HepG2 (cell line): ENCODE measurements around the gene COL4A2. TPM values are rescaled to one million over a fixed set of nuclear protein-coding genes. Genes with fewer than 3 reads are reported as not detected.

Source experiments
- IRX3 ChIP-seq: sonication (generic); formaldehyde crosslinking; IDR thresholded peaks from 2 replicates; pipeline ENCODE4 v1.8.1; 2023; ENCODE audit warnings: mild to moderate bottlenecking, low read depth, missing genetic modification reagents, borderline replicate concordance
- NBN ChIP-seq: fragments of 450-650 bp; conservative IDR thresholded peaks from 2 replicates; pipeline ENCODE4 v1.6.1; 2017
- NCOR1 ChIP-seq: fragments of 200-600 bp; sonication (generic); IDR thresholded peaks from 2 replicates; pipeline ENCODE4 v1.7.0; 2017; ENCODE audit warnings: antibody characterized with exemption, low read length, borderline replicate concordance
- POLR2G ChIP-seq: fragments of 200-400 bp; formaldehyde crosslinking; IDR thresholded peaks from 2 replicates; pipeline ENCODE4 v1.6.1; 2018; ENCODE audit warnings: mild to moderate bottlenecking, low read depth, low read length, moderate library complexity
- SMAD3 ChIP-seq: sonication (generic); formaldehyde crosslinking; IDR thresholded peaks from 2 replicates; pipeline ENCODE4 v1.4.0; 2020; ENCODE audit warnings: missing genetic modification reagents
- TOE1 ChIP-seq: sonication (generic); formaldehyde crosslinking; IDR thresholded peaks from 2 replicates; pipeline ENCODE4 v1.4.0; 2020; ENCODE audit warnings: mild to moderate bottlenecking, missing genetic modification reagents
- ZNF136 ChIP-seq: sonication (generic); formaldehyde crosslinking; IDR thresholded peaks from 2 replicates; pipeline ENCODE4 v1.8.1; 2022; ENCODE audit warnings: low read depth, mild to moderate bottlenecking, moderate library complexity, missing genetic modification reagents
- ZNF260 ChIP-seq: sonication (generic); formaldehyde crosslinking; IDR thresholded peaks from 2 replicates; pipeline ENCODE4 v1.4.0; 2020; ENCODE audit warnings: missing genetic modification reagents, low read depth, mild to moderate bottlenecking, borderline replicate concordance
- ZNF264 ChIP-seq: sonication (generic); formaldehyde crosslinking; IDR thresholded peaks from 2 replicates; pipeline ENCODE4 v1.4.0; 2020; ENCODE audit warnings: missing genetic modification reagents
- ZNF652 ChIP-seq: IDR thresholded peaks from 2 replicates; pipeline ENCODE4 v1.6.1; 2016; ENCODE audit warnings: low read depth, borderline replicate concordance
- ZNF782 ChIP-seq: sonication (generic); formaldehyde crosslinking; IDR thresholded peaks from 2 replicates; pipeline ENCODE4 v1.4.0; 2020; ENCODE audit warnings: missing genetic modification reagents, mild to moderate bottlenecking, borderline replicate concordance
- ZSCAN21 ChIP-seq: sonication (generic); formaldehyde crosslinking; IDR thresholded peaks from 2 replicates; pipeline ENCODE4 v1.8.0; 2022; ENCODE audit warnings: mild to moderate bottlenecking, missing genetic modification reagents, moderate library complexity, borderline replicate concordance
- ZSCAN9 ChIP-seq: IDR thresholded peaks from 2 replicates; pipeline ENCODE4 v1.6.1; 2016; ENCODE audit warnings: borderline replicate concordance
- polyA plus RNA-seq, 8 experiments: library from polyadenylated mRNA; depleted of rRNA in 3 of 8; stranded (reverse) in 7 of 8; unstranded in 1 of 8; fragments of >200 nt; fragmentation: Illumina TruSeq in 4 of 8; extraction: Trizol in 4 of 8; gene quantifications; 2 replicates each; pipeline versions ENCODE4 v1.2.1 to v1.2.3, GENCODE V29; 2011 to 2016; ENCODE audit warnings: low read depth in 4 of 8, missing spikeins in 1 of 8, mixed read lengths in 1 of 8; ENCODE audit not compliant: insufficient read depth in 1 of 8
- total RNA-seq, 5 experiments: library from RNA; depleted of rRNA; stranded (reverse); fragments of >200 nt; fragmentation: Illumina TruSeq; extraction: Trizol; gene quantifications; 2 replicates each; pipeline ENCODE4 v1.2.3, GENCODE V29; 2016; ENCODE audit warnings: low read depth in 1 of 5
- TF ChIP-seq, protein P1 (sequence below): IDR thresholded peaks from 2 replicates; pipeline ENCODE4 v1.4.0; 2020; ENCODE audit warnings: mild to moderate bottlenecking, missing genetic modification reagents
- TF ChIP-seq, protein P2 (sequence below): sonication (generic); formaldehyde crosslinking; IDR thresholded peaks from 2 replicates; pipeline ENCODE4 v1.8.1; 2023; ENCODE audit warnings: mild to moderate bottlenecking, missing genetic modification reagents
- TF ChIP-seq, protein P3 (sequence below): sonication (generic); formaldehyde crosslinking; IDR thresholded peaks from 2 replicates; pipeline ENCODE4 v1.5.1; 2020; ENCODE audit warnings: mild to moderate bottlenecking, missing genetic modification reagents, moderate library complexity
- TF ChIP-seq, protein P4 (sequence below): sonication (generic); formaldehyde crosslinking; IDR thresholded peaks from 2 replicates; pipeline ENCODE4 v1.4.0; 2020; ENCODE audit warnings: missing genetic modification reagents

The COL4A2 gene
- total and polyA plus RNA-seq, 2 of the 13 experiments (the other 11 are each of a cell fraction or from before 2014, with no cell fraction given) = 0.22 to 1.9 TPM

DNA sequence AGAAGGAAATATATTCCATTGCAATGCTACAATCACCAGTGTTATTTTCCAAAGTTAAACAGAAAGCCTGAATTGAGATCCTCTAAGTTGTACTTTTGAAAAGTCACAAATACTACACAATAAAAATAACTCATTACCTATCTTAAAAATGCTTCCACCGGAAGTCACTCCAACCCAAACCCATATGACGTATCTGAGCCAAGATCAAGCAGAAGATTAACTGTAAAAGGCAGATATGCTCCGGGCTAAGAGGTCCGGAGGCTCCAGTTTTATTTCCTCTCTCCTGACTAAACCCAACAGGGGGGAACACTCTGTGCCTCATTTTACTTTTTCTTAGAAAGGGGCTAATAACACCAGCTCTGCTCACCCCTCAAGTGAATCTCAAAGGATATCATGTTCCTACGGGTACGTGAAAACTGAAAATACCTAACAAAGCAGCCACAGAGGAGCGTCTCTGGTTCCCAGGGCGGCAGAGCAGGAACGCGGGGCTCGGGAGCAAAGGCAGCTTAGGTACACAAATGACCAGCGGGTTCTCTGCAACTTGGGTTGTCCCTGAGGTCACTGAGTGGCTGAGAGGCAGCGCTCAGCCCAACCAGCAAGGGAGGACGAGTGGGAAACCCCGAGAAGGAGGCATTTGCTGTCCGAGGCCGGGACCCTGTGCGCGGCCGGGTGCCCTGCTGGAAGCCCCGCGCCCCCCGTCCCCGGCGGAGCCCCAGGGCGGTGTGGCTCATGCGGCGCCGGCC, 253.7 kb downstream of the COL4A2 start (continued):
- TF ChIP-seq, protein P1, sequence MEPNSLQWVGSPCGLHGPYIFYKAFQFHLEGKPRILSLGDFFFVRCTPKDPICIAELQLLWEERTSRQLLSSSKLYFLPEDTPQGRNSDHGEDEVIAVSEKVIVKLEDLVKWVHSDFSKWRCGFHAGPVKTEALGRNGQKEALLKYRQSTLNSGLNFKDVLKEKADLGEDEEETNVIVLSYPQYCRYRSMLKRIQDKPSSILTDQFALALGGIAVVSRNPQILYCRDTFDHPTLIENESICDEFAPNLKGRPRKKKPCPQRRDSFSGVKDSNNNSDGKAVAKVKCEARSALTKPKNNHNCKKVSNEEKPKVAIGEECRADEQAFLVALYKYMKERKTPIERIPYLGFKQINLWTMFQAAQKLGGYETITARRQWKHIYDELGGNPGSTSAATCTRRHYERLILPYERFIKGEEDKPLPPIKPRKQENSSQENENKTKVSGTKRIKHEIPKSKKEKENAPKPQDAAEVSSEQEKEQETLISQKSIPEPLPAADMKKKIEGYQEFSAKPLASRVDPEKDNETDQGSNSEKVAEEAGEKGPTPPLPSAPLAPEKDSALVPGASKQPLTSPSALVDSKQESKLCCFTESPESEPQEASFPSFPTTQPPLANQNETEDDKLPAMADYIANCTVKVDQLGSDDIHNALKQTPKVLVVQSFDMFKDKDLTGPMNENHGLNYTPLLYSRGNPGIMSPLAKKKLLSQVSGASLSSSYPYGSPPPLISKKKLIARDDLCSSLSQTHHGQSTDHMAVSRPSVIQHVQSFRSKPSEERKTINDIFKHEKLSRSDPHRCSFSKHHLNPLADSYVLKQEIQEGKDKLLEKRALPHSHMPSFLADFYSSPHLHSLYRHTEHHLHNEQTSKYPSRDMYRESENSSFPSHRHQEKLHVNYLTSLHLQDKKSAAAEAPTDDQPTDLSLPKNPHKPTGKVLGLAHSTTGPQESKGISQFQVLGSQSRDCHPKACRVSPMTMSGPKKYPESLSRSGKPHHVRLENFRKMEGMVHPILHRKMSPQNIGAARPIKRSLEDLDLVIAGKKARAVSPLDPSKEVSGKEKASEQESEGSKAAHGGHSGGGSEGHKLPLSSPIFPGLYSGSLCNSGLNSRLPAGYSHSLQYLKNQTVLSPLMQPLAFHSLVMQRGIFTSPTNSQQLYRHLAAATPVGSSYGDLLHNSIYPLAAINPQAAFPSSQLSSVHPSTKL (CRISPR knock-in tag) = no peak
- 0 out of 2 replicates have a peak, but pooled peaks have one; percentile 59 for TF ChIP-seq ZNF136
- no peak for TF ChIP-seq NCOR1
- TF ChIP-seq, protein P2, sequence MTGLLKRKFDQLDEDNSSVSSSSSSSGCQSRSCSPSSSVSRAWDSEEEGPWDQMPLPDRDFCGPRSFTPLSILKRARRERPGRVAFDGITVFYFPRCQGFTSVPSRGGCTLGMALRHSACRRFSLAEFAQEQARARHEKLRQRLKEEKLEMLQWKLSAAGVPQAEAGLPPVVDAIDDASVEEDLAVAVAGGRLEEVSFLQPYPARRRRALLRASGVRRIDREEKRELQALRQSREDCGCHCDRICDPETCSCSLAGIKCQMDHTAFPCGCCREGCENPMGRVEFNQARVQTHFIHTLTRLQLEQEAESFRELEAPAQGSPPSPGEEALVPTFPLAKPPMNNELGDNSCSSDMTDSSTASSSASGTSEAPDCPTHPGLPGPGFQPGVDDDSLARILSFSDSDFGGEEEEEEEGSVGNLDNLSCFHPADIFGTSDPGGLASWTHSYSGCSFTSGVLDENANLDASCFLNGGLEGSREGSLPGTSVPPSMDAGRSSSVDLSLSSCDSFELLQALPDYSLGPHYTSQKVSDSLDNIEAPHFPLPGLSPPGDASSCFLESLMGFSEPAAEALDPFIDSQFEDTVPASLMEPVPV = no peak
- TF ChIP-seq ZNF652 (CRISPR knock-in tag) = no peak
- TF ChIP-seq NBN = no peak
- 0 out of 2 replicates have a peak, but pooled peaks have one; percentile 7 for TF ChIP-seq ZSCAN21 (CRISPR knock-in tag)
- TF ChIP-seq ZNF264 (CRISPR knock-in tag) = no peak; the same call in 1 of the 2 replicates
- no peak for TF ChIP-seq ZNF260 (CRISPR knock-in tag)
- no peak for TF ChIP-seq TOE1 (CRISPR knock-in tag)
- no peak for TF ChIP-seq POLR2G
- TF ChIP-seq, protein P3, sequence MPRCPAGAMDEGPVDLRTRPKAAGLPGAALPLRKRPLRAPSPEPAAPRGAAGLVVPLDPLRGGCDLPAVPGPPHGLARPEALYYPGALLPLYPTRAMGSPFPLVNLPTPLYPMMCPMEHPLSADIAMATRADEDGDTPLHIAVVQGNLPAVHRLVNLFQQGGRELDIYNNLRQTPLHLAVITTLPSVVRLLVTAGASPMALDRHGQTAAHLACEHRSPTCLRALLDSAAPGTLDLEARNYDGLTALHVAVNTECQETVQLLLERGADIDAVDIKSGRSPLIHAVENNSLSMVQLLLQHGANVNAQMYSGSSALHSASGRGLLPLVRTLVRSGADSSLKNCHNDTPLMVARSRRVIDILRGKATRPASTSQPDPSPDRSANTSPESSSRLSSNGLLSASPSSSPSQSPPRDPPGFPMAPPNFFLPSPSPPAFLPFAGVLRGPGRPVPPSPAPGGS (CRISPR knock-in tag) = no peak
- TF ChIP-seq IRX3 = no peak
- TF ChIP-seq SMAD3 (CRISPR knock-in tag) = no peak
- TF ChIP-seq, protein P4, sequence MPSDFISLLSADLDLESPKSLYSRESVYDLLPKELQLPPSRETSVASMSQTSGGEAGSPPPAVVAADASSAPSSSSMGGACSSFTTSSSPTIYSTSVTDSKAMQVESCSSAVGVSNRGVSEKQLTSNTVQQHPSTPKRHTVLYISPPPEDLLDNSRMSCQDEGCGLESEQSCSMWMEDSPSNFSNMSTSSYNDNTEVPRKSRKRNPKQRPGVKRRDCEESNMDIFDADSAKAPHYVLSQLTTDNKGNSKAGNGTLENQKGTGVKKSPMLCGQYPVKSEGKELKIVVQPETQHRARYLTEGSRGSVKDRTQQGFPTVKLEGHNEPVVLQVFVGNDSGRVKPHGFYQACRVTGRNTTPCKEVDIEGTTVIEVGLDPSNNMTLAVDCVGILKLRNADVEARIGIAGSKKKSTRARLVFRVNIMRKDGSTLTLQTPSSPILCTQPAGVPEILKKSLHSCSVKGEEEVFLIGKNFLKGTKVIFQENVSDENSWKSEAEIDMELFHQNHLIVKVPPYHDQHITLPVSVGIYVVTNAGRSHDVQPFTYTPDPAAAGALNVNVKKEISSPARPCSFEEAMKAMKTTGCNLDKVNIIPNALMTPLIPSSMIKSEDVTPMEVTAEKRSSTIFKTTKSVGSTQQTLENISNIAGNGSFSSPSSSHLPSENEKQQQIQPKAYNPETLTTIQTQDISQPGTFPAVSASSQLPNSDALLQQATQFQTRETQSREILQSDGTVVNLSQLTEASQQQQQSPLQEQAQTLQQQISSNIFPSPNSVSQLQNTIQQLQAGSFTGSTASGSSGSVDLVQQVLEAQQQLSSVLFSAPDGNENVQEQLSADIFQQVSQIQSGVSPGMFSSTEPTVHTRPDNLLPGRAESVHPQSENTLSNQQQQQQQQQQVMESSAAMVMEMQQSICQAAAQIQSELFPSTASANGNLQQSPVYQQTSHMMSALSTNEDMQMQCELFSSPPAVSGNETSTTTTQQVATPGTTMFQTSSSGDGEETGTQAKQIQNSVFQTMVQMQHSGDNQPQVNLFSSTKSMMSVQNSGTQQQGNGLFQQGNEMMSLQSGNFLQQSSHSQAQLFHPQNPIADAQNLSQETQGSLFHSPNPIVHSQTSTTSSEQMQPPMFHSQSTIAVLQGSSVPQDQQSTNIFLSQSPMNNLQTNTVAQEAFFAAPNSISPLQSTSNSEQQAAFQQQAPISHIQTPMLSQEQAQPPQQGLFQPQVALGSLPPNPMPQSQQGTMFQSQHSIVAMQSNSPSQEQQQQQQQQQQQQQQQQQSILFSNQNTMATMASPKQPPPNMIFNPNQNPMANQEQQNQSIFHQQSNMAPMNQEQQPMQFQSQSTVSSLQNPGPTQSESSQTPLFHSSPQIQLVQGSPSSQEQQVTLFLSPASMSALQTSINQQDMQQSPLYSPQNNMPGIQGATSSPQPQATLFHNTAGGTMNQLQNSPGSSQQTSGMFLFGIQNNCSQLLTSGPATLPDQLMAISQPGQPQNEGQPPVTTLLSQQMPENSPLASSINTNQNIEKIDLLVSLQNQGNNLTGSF (CRISPR knock-in tag) = no peak
- no peak; the same call in 1 of the 2 replicates for TF ChIP-seq ZNF782 (CRISPR knock-in tag)
- TF ChIP-seq ZSCAN9 (CRISPR knock-in tag) = no peak
